Retinal pigment epithelial cell (primary cell): ENCODE measurements around the gene KLF5.

ENCODE experiments used
- DNase-seq: peaks from one replicate; pipeline ENCODE4 v3.0.0-alpha.2; 2010; ENCODE audit warnings: low read depth
- H3K4me3 ChIP-seq: 2 replicates; pipeline ENCODE4 v1.5.1; 2011; ENCODE audit warnings: mild to moderate bottlenecking, low read length, control low read depth, moderate library complexity
- CTCF ChIP-seq: conservative IDR thresholded peaks from 2 replicates; pipeline ENCODE4 v1.5.1; 2011; ENCODE audit warnings: low read depth, low read length, control low read depth, inconsistent platforms

KLF5 gene

GRCh38 chr13:73065036-73065435 is 6.2 kb downstream of the KLF5 start:
- TF ChIP-seq CTCF: no peak
- no peak for DNase-seq
- no peak overlapping the region for H3K4me3 ChIP-seq

- no peak for DNase-seq
- no peak for TF ChIP-seq CTCF
- H3K4me3 ChIP-seq: no peak overlapping the region
These were observed 7.0 kb downstream of the KLF5 start for GRCh38 chr13:73065665-73066340.

- DNase-seq: no peak
- H3K4me3 ChIP-seq: no peak overlapping the region
- TF ChIP-seq CTCF: no peak
These were observed 10.5 kb downstream of the KLF5 start for GRCh38 chr13:73069206-73069805.

- no peak for TF ChIP-seq CTCF
- no peak for DNase-seq
- no peak overlapping the region for H3K4me3 ChIP-seq
These were observed 11.8 kb downstream of the KLF5 start for GRCh38 chr13:73070451-73071098.

GRCh38 chr13:73072239-73072900 is 13.6 kb downstream of the KLF5 start:
- no peak for DNase-seq
- H3K4me3 ChIP-seq: no peak overlapping the region
- TF ChIP-seq CTCF: no peak

GRCh38 chr13:73073050-73073449 is 14.2 kb downstream of the KLF5 start:
- no peak for DNase-seq
- no peak for TF ChIP-seq CTCF
- no peak overlapping the region for H3K4me3 ChIP-seq

GRCh38 chr13:73074014-73074413 is 15.2 kb downstream of the KLF5 start:
- no peak for DNase-seq

More at GRCh38 chr13:73074014-73074413, 15.2 kb downstream of the KLF5 start:
- no peak overlapping the region for H3K4me3 ChIP-seq
- no peak for TF ChIP-seq CTCF
